GM21423 (cell line): Measurements from ENCODE around the gene VAPB.
A peak's percentile ranks its signal among the peaks of the same experiment; 100 is the strongest.
"Not testable (repeated sequence)": the region's sequence is repeated elsewhere in the genome, so short reads cannot be mapped to it uniquely, and the experiment has no call there.

Source experiments
- ATAC-seq: cut with Tn5 transposase; IDR thresholded peaks from one replicate; pipeline ENCODE4 v1.9.1; 2021; ENCODE audit warnings: mild to moderate bottlenecking, moderate library complexity; ENCODE audit not compliant: unreplicated experiment

The VAPB gene, protein sequence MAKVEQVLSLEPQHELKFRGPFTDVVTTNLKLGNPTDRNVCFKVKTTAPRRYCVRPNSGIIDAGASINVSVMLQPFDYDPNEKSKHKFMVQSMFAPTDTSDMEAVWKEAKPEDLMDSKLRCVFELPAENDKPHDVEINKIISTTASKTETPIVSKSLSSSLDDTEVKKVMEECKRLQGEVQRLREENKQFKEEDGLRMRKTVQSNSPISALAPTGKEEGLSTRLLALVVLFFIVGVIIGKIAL

DNA sequence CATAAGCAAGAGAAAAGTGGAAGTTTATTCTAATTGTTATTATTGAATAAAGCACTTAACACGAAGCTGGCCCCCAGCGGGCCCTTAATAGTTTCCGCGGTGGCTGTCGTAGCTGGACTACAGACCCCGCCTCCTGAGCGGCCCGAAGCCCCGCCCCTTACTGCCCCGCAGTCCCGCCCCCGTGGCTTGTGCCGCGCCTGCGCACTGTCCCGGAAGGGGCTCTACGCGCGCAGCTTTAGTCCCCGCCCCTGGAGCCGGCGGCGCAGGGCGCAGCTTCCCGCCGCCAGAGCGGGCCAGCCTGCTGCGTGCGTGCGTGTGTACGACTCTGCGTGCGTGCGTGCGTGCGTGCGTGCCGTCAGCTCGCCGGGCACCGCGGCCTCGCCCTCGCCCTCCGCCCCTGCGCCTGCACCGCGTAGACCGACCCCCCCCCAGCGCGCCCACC, at the start of gene VAPB:
Gene VAPB, plus strand, starts transcription at position 348 of the 442 bp plus-strand sequence. CDS start 231 bp downstream, outside the sequence.
- peak; percentile 97 for ATAC-seq

DNA sequence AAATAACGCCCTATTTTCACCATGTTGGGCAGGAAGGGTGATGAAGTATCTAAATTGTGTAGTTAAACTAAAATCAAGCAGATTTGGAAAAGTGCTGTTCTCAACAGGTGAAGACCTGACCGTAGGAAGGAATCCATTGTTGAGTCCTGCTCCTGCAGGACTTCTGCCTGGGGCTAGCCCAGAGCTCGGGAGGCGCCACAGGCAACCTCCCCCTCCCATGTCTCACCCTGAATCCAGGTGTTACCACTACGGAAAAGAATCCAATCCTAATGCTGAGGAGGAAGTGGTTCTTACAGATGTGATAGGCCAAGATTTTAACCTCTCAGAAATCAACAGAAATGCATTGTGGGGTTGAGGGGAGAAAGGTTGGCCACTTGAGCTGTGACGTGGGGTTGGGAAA, 49.3 kb upstream of the VAPB start:
- no peak for ATAC-seq

DNA sequence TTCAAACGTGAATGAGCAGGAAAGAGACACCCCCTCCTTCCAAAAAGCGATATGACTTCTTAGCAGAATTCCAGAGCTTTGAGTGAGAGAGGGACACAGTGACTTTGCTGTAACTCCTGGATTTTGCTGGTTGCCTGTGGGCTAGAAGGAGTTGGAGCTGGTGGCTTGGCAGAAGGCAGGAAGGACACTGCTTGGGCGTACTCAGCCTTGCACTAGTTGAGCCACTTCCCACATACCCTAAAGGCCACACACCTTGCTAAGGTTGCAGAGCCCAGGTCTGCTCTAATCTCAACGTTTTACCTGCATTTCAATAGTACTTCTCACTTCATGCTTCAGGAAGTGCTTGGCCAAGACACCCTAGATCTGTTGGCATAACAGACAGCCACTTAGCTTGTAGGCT, 48.9 kb upstream of the VAPB start:
- ATAC-seq = no peak

DNA sequence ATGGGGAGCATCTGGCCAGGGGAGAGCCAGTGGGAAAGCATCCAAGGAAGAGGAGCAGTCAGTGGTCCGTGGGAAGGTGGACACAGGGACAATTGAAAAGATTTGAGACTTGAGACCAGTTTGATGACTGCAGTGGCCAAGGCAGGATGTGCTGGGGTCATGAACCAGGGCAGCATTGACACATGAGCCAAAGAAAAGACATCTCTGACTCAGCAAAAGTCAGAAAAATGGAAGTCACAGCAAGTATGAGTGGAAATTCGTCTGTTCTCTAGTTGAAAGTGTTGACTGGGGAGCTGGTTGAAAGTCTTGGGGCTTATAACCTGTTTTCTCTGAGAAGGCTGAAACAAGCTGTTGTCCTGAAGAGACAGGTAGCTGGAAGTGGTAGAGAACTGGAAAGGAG, 48.2 kb upstream of the VAPB start:
- ATAC-seq = no peak

DNA sequence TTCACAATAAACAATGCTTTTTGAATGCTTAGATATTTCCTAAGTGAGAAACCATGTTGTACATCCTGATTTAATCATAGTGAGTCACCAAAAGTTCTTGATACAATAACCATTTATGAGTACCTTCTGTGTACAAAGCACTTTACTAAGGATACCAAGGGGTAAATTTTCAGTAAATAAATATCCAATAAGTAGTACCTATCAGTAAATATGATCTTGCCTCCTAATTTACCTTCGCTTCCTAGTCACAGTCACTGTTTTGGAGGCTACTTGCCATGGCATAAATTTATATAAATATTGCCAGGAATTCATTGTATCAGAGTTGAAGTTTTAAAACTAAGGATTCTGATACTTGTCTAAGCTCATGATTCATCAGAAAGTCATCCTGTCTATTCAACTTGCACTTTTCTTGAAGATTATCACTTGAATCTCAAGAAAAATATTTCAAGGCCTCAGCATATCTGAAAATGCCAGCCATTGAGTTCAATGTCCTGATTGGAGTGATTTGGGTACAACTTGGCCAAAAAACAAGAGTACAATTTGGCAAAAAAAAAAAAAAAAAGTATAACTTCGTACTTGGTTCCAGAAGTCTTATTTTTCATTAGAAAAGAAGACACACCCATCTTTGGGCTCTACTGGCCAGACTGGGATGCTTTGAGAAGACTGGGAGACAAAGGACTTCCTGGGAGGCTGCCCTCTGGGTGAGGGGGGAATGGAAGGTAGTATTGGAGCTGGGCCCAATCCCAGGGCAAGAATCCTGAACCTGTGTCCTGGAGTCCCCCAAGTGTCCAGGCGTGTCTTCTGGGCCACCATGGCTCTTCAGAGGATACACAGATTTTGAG, 46.7 kb upstream of the VAPB start:
- ATAC-seq = no peak

DNA sequence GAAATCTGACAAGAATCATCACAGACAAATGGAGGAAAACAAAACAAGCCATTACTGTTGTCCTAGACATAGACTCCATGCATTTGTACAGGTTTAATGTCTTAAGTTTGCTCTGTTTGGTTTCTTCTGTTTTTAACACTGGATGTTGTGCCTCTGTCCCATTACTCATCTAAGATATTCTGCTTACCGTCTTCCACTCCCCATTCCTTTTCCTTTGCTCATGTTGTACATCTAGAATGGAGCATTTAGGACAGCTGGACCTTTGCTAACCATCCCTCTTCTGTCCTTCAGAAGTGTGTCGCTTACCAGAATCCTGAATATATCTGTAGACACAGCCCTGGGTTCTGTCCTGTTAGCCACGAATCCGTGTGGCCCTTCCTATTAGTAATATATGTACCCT, 44.3 kb upstream of the VAPB start:
- no peak for ATAC-seq

DNA sequence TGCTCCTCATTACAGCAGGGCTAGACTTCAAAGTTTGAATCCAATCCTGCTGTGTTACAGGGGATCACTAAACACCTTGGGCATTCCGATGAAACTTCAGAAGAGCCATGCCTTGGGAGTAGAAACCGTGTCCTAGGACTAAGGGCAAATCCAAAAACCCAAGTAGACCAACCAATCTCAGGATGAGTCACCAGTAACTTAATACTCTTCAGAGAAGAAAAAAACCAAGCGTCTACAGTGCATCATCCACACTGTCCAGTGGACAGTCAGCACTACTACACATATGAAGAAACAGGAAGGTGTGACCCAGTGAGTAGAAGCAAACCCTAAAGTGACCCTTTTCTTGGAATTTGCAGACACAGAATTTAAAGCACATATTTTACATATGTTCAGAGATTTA, 39.5 kb upstream of the VAPB start:
- ATAC-seq = no peak

DNA sequence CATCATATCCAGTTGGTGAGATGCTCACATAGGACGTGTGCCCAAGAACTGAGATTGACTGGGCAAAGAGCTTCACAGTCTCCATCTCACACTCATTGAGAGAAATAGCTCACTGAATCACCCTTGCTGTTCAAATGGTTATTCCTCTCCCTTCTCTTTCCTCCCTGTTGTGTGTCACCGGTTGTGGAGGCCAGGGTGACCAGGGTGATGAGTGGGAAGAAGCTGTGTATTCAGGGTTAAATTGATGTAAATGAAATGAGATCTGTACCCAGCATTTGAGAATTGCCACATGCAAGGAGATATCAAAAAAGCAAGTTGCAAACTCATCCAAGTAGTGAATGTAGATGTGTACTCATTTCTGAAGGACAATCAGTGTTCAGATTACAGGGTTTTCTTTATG, 36.6 kb upstream of the VAPB start:
- no peak for ATAC-seq

DNA sequence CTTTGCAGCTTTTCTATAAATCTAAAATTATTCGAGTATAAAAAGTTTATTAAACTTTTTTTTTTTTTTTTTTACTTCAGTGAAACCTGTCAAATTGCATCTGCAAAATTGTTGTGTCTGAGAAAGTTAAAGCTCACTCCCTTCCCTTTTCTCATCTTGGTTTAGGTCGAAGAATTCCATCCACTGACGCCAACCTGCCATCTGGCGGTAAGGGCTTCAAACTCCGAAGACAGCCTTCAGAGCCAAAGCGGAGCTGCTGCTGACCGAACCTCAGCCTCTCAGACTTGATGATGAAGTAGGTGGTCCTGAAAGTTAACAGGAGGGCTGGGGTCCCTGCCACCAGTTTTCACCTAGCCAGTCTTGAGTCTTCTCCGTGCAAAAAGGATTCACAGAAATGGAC, 29.6 kb upstream of the VAPB start:
- no peak for ATAC-seq

DNA sequence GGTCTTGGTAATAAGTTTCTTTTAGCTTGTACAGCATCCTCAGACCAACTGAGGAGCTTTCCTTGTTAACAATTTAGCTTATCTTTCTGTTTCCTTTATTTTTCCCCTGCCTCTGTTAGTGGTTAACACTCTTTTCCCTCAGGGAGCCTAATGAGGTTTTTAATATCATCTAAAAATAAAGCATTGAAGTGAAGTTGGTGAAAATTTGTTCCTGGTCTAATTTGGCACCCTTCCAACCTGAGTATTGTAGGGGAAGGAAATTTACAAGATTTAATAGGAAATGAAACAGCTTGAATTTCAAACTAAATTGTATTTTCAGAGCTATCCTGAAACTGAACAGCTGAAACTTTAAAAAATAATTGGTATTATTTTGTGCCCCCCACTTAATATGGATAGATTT, 28.1 kb upstream of the VAPB start:
- ATAC-seq = no peak

DNA sequence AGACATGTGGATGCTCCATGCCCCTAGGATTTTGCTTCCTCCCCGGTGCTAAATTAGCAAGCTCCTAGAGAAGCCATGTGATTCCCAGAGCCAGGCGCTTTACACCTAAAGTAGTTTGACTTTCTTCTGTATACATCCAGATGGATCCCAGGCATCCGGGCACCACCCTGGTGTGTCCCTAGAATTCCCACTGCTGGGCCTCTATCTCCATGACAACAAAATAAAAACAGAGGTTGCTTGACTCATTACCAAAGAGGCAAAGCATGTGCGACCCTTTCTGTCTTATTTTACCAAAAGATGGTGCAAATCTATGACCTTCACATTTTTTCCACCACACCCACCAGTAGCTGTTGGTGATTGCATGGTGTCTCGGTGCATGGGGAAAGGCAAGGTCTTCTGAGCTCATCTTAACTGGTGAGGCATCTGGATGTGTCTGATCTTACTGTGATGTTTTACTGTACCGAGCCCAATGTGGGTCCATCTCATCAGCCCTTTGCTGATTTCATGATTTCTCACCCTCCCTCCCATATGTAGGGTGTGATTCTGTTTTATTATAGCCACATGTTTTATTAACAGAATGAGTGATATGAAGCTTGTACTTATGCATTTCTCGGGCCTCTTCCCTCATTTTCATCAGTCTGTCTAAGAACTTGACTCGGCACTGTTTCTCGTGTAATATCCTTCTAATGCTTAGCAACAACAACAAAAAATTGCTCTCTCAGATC, 27.4 kb upstream of the VAPB start:
- ATAC-seq = no peak

DNA sequence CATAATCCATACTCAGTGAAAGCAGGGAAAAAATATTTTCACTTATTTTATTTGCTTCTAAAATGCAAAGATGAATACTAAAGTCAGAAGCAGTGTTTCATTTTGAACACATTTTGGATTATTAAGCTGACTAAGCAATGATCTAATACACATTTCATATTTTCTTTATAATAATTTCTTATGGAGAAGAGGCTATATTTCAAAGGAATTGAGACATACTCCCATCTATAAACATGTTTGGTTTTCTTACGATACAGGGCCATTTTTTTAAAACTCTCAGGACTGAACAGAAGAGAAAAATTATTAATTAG, 26.9 kb upstream of the VAPB start:
- ATAC-seq = no peak

DNA sequence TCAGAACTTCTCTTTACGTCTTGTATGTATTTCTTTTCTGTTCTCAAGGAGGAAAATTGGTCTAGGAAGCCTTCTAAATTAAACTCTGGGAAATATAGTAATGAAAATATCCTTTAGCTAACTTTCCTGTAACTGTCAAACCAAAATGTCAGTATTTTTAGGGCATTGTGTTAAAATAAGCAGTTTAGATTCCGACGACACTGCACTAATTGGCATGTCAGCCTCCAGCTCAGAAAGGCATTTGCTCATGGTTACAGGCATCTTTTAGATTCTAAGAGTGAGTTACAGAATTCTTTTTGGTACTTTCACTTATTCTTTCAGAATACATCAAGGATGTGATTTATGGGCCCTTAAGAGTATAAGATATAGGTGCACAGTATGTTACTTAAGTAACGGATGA, 26.1 kb upstream of the VAPB start:
- ATAC-seq = no peak

DNA sequence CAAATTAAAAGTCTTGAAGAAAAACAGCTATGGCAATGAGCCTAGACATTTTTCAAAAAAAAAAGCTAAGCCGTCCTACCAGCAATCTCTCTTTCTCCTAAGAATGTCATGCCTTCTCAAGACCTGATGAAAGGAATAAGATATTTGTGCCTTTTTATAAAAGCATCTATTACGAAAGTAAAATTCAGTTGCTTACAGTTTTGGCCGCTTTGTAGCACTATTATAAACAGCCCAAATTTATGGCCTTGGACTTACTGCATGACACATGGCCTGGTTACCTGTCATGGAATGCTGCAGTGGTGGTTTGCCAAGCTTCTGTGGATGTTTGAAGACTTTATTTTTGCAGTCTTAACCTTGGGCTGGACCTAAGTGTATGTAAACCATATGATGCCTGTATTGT, 22.2 kb upstream of the VAPB start:
- ATAC-seq = no peak

DNA sequence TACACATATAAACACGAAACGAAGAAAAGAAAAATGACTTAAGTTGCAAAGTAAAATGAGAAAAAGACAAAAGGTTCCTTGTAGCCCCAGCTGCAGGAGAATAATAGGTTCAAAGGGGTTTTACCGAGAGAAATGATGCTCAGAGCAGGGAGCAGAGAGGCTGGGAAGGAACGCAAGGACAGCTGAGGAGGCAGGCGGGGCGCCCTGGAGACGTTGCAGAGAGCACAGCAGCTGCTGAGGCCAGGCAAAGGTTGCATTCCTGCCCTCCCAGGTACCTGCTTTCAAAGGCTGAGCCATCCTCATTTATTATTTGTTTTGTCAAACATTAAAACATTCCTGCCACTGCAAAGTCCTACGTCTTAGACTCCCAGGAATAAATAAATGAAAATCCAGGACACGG, 16.2 kb upstream of the VAPB start:
- ATAC-seq = no peak

DNA sequence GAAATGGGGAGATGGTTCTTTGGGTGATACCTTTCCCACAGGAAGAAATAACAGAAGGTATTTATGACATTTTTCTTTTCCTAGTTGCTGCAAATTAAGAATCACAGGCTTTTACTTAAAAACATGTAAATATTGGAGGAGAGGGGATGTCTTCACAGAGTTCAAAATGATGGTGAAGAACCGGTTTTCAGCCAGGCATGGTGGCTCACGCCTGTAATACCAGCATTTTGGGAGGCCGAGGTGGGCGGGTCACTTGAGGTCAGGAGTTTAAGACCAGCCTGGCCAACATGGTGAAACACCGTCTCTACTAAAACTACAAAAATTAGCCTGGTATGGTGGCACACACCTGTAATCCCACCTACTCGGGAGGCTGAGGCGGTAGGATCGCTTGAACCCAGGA, 15.7 kb upstream of the VAPB start:
- not testable (repeated sequence) for ATAC-seq

DNA sequence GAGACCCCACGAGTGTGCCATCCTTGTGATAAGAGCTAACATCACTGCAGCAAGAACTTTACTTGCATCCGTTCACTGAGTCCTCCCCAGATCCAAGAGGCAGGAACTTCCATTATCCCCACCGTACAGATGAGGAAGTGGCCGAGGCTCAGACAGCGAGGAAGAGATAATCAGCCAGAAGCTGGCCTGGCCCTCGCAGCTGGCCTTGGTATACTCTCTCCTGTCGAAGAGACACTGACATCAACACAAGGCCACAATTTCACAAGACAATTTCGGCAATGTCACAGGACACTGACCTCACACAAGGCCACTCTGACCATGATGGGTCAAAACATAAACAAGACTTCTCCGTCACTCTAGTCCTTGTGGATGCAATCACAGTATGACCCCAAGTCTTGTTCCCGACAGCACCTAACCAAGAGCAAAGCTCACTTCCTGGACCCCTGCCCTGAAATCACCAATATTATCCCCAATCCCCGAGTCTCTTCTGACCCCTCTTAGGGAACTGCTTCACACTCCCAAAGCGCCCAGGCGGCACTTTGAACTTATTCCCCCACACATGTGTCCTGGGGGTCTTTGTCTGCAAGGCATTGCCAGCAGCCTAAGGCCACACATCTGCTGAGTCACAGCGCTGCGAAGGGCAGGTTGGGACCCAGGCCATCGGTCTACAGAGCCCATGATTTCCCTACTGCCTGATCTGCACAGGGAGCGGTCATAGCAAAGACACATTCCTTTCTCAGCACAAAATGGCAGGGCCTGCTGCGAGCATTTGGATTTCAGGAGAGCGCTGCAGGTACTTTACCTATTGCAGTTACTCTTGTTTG, 14.8 kb upstream of the VAPB start:
- ATAC-seq = no peak

DNA sequence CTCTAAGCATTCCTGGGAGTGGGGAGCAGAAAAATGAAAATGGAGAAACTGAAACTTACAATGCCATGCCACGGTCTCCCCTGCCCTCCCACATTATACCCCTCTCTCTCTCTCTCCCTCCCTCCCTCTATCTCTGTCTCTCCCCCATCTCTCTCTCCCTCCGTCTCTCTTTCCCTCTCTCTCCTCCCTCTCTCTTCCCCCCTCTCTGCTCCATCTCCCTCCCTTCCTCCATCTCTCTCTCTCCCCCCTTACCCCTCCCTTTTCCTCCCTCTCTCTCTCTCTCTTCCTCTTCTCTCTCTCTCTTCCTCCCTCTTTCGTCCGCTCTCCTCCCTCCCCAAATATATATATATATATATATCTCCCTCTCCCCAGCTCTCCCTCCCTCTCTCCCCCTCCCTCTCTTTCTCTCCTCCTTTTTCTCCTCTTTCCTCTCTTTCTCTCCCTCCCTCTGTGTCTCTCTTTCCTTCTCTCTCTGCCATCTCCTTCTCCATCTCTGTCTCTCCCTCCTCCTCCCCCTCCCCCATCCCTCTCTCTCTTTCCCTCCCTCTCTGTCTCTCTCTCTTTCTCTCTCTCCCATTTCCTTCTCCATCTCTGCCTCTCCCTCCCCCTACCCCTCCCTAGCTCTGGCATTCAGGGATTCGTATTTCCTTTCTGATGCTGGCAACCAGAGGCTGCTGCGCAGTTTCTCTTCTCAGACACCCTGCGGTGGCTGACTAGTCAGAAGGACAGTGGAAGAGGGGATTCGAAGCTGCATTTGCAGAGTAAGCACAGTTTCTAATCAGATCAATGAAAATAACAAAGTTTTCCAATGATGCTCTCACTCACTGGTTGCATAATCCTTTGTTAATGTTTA, 13.9 kb upstream of the VAPB start:
- no peak for ATAC-seq

DNA sequence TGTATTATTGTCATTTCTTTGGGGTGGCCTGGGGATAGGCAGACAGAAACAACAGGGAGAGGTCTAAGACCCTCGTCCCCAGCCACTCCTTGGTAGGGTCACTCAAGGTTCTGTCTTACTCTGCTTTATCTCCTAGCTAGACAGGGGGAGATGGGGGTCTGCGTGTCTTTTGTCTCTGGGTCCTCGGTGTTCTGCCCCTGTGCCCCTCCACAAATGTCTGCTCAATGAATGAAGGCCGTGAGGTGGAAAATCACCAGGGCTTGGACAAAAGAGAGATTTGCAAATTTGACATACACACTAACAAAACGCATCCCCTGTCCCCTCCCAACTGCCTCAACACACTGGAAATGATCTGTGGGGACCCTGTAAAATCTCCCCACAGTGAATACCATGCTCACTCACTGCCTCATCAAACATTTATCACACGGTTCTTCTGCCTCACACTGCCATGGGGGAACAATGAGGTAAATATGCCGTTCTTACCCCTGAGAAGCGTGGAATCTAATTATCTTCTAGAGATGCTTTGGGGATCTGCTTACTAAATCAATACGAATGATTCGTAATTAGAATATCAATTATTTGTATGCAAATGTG, 13.2 kb upstream of the VAPB start:
- no peak for ATAC-seq

DNA sequence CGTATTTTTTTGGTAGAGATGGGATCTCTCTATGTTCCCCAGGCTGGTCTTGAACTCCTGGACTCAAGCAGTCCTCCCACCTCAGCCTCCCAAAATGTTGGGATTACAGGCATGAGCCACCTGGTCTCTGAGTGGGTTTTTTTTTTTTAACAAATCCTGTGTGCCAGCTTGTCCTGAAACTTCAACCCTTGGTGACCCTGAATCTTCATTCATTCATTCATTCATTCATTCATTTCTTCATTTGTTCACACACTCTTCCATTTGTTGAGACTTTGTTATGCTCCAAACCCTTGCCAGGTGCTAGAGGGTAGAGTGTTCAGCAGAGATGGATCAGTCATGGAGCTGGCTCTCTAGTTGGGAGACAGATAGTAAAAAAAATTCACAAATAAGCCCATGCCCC, 12.0 kb upstream of the VAPB start:
- ATAC-seq = no peak
